ENCODE data around the gene MED15. TPM values are rescaled to one million over a fixed set of nuclear protein-coding genes. Genes with fewer than 3 reads are reported as not detected.

Gene MED15
- total and polyA plus RNA-seq, 2 of the 4 experiments (the other 2 are of a cell fraction): 19.0 to 68.8 TPM

- Histone ChIP-seq H2BK20ac (ENCODE audit: low read depth, low read length) (no peak overlapping the region), H3K18ac (ENCODE audit: low read depth, low read length) (no peak overlapping the region), H2BK15ac (ENCODE audit: low read depth, low read length) (no peak overlapping the region), H2BK120ac (ENCODE audit: low read depth, low read length) (no peak overlapping the region), H4K91ac (ENCODE audit: insufficient read depth, low read depth, low read length) (no peak overlapping the region), H3K9me3 (ENCODE audit: control insufficient read depth, insufficient read depth, low read length) (no peaks in the 10 kb centered on the region), H4K20me1 (ENCODE audit: insufficient read depth, low read length) (peaks cover 58% of the 10 kb centered on the region), H3K23ac (ENCODE audit: low read depth, low read length) (no peak overlapping the region), H3K14ac (replicated peaks; ENCODE audit: low read depth, low read length) (no peak overlapping the region), H2AFZ (replicated peaks; ENCODE audit: low read length, poor library complexity) (no peak overlapping the region), H3K79me1 (ENCODE audit: low read depth in 1 of 2, low read length in 2 of 2) (peaks cover 45 to 65% of the 10 kb centered on the region in 2 experiments), H3K4me1 (ENCODE audit: control insufficient read depth, insufficient read depth, low read length) (no peaks in the 10 kb centered on the region), H3K9me1 (ENCODE audit: insufficient read depth, low read length) (no peaks in the 10 kb centered on the region; the same call in 1 of the 2 replicates), H4K8ac (ENCODE audit: low read depth in 2 of 2, low read length in 2 of 2) (no peak overlapping the region; a peak in 1 of 4 replicates), H3K4ac (ENCODE audit: low read depth, low read length) (no peak overlapping the region), H3K27ac (ENCODE audit: insufficient read depth, low read length) (no peak overlapping the region), H3K56ac (ENCODE audit: extremely low read depth, insufficient read depth, low read length) (no peak overlapping the region), H3K4me3 (ENCODE audit: insufficient read depth, low read depth, low read length) (no peak overlapping the region), H2AK5ac (ENCODE audit: low read depth, low read length) (no peak overlapping the region), H2AK9ac (replicated peaks; ENCODE audit: low read depth, low read length, poor library complexity) (peak overlapping the region; percentile 79), H4K5ac (ENCODE audit: low read depth, low read length) (no peak overlapping the region), H3K36me3 (ENCODE audit: control insufficient read depth, insufficient read depth, low read length) (peaks cover 91% of the 10 kb centered on the region), H3K27me3 (ENCODE audit: control insufficient read depth, insufficient read depth, low read length) (no peaks in the 10 kb centered on the region), H2BK5ac (ENCODE audit: low read depth, low read length, poor library complexity, severe bottlenecking) (no peak overlapping the region), H3K9ac (ENCODE audit: low read depth, low read length) (no peak overlapping the region), H3K4me2 (ENCODE audit: low read depth, low read length) (no peak overlapping the region)
- dilution Hi-C loops (cut with HindIII; ENCODE audit: low sequenced_read_pairs, unreplicated experiment): no loop called here
- intact Hi-C loops (cut with micrococcal nuclease): no loop called here
- TF ChIP-seq, protein P1, sequence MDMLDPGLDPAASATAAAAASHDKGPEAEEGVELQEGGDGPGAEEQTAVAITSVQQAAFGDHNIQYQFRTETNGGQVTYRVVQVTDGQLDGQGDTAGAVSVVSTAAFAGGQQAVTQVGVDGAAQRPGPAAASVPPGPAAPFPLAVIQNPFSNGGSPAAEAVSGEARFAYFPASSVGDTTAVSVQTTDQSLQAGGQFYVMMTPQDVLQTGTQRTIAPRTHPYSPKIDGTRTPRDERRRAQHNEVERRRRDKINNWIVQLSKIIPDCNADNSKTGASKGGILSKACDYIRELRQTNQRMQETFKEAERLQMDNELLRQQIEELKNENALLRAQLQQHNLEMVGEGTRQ (IDR thresholded peaks at IDR 0.05; ENCODE audit: low read depth, low read length): no peak
- TF ChIP-seq RFX5 (IDR thresholded peaks at IDR 0.05; ENCODE audit: low read depth, low read length) (no peak), MAFK (IDR thresholded peaks at IDR 0.05; ENCODE audit: low read depth, low read length) (no peak), BHLHE40 (IDR thresholded peaks at IDR 0.05; ENCODE audit: low read depth, low read length) (no peak), CEBPB (IDR thresholded peaks at IDR 0.05; ENCODE audit: low read depth, low read length) (no peak), SMC3 (IDR thresholded peaks at IDR 0.05; ENCODE audit: low read depth, low read length) (no peak), CHD1 (IDR thresholded peaks at IDR 0.05; ENCODE audit: low read depth, low read length) (no peak), NFE2L2 (IDR thresholded peaks at IDR 0.05; ENCODE audit: low read depth, low read length) (no peak), FOS (IDR thresholded peaks at IDR 0.05; ENCODE audit: low read depth, low read length) (no peak)
- TF ChIP-seq, protein P2, sequence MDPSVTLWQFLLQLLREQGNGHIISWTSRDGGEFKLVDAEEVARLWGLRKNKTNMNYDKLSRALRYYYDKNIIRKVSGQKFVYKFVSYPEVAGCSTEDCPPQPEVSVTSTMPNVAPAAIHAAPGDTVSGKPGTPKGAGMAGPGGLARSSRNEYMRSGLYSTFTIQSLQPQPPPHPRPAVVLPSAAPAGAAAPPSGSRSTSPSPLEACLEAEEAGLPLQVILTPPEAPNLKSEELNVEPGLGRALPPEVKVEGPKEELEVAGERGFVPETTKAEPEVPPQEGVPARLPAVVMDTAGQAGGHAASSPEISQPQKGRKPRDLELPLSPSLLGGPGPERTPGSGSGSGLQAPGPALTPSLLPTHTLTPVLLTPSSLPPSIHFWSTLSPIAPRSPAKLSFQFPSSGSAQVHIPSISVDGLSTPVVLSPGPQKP (IDR thresholded peaks at IDR 0.05; ENCODE audit: borderline replicate concordance, low read depth, low read length): no peak
- TF ChIP-seq, protein P3, sequence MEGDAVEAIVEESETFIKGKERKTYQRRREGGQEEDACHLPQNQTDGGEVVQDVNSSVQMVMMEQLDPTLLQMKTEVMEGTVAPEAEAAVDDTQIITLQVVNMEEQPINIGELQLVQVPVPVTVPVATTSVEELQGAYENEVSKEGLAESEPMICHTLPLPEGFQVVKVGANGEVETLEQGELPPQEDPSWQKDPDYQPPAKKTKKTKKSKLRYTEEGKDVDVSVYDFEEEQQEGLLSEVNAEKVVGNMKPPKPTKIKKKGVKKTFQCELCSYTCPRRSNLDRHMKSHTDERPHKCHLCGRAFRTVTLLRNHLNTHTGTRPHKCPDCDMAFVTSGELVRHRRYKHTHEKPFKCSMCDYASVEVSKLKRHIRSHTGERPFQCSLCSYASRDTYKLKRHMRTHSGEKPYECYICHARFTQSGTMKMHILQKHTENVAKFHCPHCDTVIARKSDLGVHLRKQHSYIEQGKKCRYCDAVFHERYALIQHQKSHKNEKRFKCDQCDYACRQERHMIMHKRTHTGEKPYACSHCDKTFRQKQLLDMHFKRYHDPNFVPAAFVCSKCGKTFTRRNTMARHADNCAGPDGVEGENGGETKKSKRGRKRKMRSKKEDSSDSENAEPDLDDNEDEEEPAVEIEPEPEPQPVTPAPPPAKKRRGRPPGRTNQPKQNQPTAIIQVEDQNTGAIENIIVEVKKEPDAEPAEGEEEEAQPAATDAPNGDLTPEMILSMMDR (conservative IDR thresholded peaks at IDR 0.05; ENCODE audit: low read depth, low read length): no peak
- no TSS peak for BruUV-seq (replicated peaks)
- no peak for ATAC-seq (ENCODE audit: low read depth)
- in situ Hi-C loops (cut with MboI; ENCODE audit: low sequenced_read_pairs): no loop called here
- DNase-seq: no peak
- ChIA-PET POLR2A (ENCODE audit: unreplicated experiment) (interaction anchor here (0.6 kb wide), 1 partner anchor 53 kb away, joined by 3 read pairs; no protein-coding TSS in a partner anchor), CTCF (no interaction called here)
- WGBS, 2 experiments (ENCODE audit: extremely low coverage in 2 of 2, insufficient read length in 1 of 2): 95% methylated on average over 9 of the region's 19 CpGs; no CpG with 5 or more reads in 1 of the 2 experiments
Measured at GRCh38 chr22:20580611-20581502, 73.4 kb downstream of the MED15 start.

All from IMR-90 (cell line).